ENCODE measurements around the gene GRK2.

Gene GRK2

GRCh38 chr11:67271205-67271540, 4.9 kb downstream of the GRK2 start:
- DNase-seq (ENCODE audit: low spot score): no peak

GRCh38 chr11:67271541-67272284, 5.4 kb downstream of the GRK2 start:
- DNase-seq (ENCODE audit: low spot score): no peak

- no peak for DNase-seq (ENCODE audit: low spot score)
Observed at GRCh38 chr11:67272327-67273259, 6.3 kb downstream of the GRK2 start.

DNA sequence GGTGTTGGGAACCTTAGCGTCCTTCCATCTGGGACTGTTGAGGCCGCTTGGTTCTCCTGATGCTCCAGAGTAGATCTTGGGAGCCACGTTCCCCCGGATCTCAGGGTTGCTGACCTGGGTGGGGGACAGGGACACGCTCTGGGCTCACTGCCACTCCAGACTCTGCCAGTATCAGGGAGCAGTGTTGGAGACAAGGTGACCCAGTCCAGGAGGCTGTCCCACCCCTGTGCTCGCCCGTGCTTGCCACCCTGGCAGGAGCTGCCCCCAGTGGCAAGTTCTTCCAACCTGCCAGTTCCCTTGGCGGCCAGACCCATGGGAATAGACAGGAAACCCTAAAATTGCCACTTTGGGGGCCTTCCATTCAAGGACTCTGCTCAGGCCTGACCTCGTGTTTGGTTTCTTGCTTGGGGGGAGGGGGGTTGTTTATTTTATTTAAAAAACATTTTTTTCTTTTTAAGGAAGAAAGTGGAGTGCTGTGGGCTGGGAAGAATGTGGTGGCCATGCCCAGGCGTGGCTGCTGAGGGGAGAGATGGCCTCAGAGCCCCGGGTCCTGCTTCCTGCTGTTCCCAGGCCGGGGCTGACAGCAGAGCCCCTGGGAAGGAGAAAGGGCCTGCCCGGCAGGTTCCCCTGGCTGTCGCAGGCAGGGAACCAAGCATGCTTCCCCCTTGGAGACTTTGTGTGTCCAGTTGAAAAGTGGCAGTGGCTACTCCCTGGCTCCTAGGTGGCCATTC, 7.2 kb downstream of the GRK2 start:
- no peak for DNase-seq (ENCODE audit: low spot score)

- no peak for DNase-seq (ENCODE audit: low spot score)
Observed at GRCh38 chr11:67274768-67275605, 8.7 kb downstream of the GRK2 start.

DNA sequence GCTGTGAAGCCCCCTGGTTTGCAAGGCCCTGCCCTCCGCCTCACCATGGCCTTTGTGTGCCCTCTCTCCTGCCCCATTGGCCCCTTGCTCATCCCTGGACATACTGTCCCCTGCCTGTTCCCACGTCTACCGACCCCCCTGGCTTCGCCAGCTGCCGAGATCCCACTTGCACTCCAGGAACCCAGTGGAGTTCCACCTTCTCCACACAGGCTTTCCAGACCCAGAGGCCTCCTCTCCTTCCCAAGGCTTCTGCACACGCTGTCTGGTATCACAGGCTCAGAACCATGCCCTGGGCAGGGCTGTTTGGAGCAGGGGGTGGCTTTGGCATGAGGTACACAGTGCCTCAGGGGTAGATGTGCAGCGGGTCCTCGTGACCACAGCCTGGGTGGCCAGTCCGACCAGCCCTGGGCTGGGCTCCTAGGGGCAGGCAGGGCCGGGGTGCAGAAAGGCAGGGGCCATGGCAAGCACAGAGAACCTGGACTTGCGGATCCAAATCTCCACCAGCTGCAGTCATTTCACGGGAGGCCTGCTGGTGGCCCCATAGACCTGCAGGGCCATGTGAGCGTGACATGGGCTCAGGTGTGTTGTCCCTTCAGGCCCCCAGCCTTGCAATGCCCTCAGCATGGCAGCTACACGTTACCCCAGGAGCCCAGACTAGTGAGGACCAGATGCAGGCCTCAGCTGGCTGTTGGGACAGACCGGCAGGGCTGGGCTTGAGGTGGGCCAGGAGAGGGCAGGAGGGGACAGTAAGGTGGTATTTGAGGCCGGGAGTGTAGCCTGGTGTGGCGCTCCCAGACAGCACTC, 9.5 kb downstream of the GRK2 start:
- no peak for DNase-seq (ENCODE audit: low spot score)

DNA sequence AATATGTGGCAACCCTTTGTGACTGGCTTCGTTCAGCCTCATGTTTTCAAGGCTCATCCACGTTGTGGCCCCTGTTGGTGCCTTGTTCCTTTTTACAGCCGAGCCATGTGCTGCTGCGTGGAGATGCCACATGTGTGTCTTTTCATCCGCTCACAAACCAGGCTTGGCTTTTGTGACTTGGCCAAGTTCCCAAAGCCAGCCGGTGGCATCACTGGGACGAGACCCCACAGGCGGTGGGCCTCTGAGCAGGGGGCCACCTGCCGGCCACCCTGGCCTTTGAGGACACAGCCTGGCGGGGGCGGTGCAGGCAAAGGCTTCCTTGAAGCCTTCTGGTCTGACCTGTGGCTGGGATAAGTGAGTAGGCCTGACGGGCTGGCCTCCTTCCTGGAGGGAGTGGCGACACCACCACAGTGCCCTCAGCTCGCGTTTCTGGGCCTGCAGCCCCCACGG, 10.5 kb downstream of the GRK2 start:
- DNase-seq (ENCODE audit: low spot score): no peak

DNA sequence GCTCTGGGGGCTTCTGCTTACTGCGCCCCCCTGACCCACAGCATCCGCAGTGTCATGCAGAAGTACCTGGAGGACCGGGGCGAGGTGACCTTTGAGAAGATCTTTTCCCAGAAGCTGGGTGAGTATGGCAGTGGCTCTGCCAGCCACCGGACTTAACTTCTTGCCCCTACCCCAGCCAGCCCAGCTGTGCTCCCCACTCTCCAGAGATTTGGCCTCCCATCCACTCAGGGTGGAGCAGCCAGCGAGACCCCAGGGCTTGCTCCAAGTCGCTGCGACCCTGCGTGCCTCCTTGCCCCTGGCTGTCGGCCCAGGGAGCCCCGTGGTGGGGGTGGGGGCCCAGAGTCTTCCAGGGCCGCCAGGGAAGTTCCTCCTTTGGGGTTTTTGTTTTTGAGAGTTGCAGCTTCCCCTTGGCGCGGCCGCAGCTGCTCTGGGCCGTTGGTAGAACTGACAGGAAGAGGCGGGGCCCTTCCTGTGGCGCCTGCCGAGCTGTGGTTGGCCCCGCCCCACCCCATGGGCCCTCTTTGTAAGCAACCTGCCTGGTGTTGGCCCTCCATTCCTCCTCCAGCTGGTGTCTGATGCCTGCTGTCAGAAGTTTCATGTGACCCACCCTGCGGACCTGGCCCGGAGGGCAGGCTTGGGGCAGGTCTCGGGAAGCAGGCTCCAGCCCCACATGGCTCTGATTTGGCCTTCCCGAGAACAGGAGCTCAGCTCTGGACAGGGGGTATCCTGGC, 11.1 kb downstream of the GRK2 start:
- peak; percentile 84 for DNase-seq (ENCODE audit: low spot score)

- no peak for DNase-seq (ENCODE audit: low spot score)
Observed at GRCh38 chr11:67278135-67278938, 12.1 kb downstream of the GRK2 start.

GRCh38 chr11:67278939-67279588, 12.8 kb downstream of the GRK2 start:
- DNase-seq (ENCODE audit: low spot score): no peak

GRCh38 chr11:67279589-67280340, 13.5 kb downstream of the GRK2 start:
- no peak for DNase-seq (ENCODE audit: low spot score)

GRCh38 chr11:67280341-67280787, 14.1 kb downstream of the GRK2 start:
- DNase-seq (ENCODE audit: low spot score): no peak

DNA sequence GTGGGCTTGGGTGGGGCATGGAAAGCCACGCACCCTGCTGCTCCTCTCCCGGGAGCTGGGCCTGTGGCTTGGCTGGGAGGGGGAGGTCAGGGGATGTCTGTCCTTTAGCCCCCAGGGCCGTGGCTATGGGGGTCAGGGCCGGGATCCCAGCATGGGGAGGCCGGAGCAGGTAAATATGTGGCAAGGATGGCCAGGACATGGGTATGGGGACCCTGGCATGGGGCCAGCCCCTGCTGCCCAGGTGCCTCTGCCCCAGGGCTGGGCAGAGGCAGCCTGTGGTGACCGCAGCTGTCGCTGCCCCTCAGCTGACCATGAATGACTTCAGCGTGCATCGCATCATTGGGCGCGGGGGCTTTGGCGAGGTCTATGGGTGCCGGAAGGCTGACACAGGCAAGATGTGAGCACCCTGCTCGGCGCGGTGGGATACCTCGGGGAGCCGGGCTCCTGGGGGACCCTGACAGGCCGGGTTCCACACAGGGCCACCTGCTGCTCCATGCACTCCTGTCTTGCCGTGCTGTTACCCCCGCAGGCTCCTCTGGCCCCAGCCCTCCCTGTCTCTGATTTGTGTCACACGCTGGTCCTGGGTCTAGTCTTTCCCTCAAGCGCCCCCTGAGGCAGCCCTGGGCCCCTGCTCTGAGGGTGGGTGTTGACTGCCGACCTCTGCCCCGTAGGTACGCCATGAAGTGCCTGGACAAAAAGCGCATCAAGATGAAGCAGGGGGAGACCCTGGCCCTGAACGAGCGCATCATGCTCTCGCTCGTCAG, 14.7 kb downstream of the GRK2 start:
- no peak for DNase-seq (ENCODE audit: low spot score)

DNA sequence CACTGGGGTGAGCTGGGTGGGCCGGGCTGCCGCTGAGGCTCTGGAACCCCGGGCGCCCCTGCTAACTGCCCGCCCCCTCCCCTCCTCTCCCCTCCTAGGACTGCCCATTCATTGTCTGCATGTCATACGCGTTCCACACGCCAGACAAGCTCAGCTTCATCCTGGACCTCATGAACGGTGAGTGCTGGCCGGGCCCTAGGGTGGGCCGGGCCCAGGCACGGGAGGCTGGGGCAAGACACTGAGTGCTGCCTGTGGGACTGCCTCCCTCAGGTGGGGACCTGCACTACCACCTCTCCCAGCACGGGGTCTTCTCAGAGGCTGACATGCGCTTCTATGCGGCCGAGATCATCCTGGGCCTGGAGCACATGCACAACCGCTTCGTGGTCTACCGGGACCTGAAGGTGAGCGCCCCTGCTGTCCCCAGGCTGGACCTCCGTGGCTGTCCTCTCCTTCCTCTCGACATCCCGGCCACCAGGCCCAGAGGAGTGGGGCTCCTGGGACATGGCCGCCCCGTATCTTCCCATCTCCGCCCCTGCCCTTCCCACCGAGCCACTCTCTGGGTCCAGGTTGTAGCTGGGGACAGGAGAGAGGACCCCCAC, 15.4 kb downstream of the GRK2 start:
- DNase-seq (ENCODE audit: low spot score): no peak

- no peak for DNase-seq (ENCODE audit: low spot score)
Observed at GRCh38 chr11:67282155-67282875, 16.0 kb downstream of the GRK2 start.

GRCh38 chr11:67282876-67283371, 16.7 kb downstream of the GRK2 start:
- DNase-seq (ENCODE audit: low spot score): no peak

Data from iPS-NIHi11 (cell line).